Tibial nerve (tissue), 4 donors: Measurements from ENCODE around the gene REV3L. TPM values are rescaled to one million over a fixed set of nuclear protein-coding genes. Genes with fewer than 3 reads are reported as not detected.

Experiments used
- DNase-seq, 2 donors: peaks; one replicate each; pipeline ENCODE4 v3.0.0-alpha.2; 2019; ENCODE audit warnings: low spot score in 2 of 2
- H3K27ac ChIP-seq, 4 donors: fragments of 200-600 bp; sonication (generic) in 3 of 4; one replicate each; pipeline ENCODE4 v1.5.1; 2017 to 2019; ENCODE audit warnings: mild to moderate bottlenecking in 1 of 4
- H3K27me3 ChIP-seq, 2 donors: fragments of 200-600 bp; sonication (generic) in 1 of 2; one replicate each; pipeline versions ENCODE4 v1.5.1 to v1.6.0; 2017 to 2019
- H3K36me3 ChIP-seq, 3 donors: fragments of 200-600 bp; sonication (generic); one replicate each; pipeline ENCODE4 v1.5.1; 2018 to 2019
- H3K4me1 ChIP-seq, 4 donors: fragments of 200-600 bp; sonication (generic) in 3 of 4; one replicate each; pipeline ENCODE4 v1.5.1; 2017 to 2019
- H3K4me3 ChIP-seq, 4 donors: fragments of 200-600 bp; sonication (generic) in 3 of 4; one replicate each; pipeline ENCODE4 v1.5.1; 2017 to 2019; ENCODE audit warnings: mild to moderate bottlenecking in 1 of 4, moderate library complexity in 1 of 4
- H3K9me3 ChIP-seq, 4 donors: fragments of 200-600 bp; sonication (generic) in 3 of 4; one replicate each; pipeline ENCODE4 v1.5.1; 2017 to 2019
- EP300 ChIP-seq, 2 donors: sonication (generic); formaldehyde crosslinking; IDR thresholded peaks; one replicate each; pipeline ENCODE4 v1.6.1; 2017; ENCODE audit warnings: antibody characterized with exemption in 2 of 2, mild to moderate bottlenecking in 1 of 2
- POLR2A ChIP-seq, 2 donors: fragments of 450-650 bp; IDR thresholded peaks; one replicate each; pipeline ENCODE4 v1.6.1; 2017; ENCODE audit warnings: antibody characterized with exemption in 2 of 2, mild to moderate bottlenecking in 2 of 2, moderate library complexity in 2 of 2
- WGBS, 2 donors: methylation state at CpG; one replicate each; pipeline ENCODE4 v1.1.5; 2018; 5-methylcytosine and 5-hydroxymethylcytosine counted together
- total RNA-seq, 4 donors: library from RNA; depleted of rRNA; stranded (reverse); fragments of >200 nt; gene quantifications; one replicate each; pipeline ENCODE4 v1.1.0, GENCODE V29; 2016
- TF ChIP-seq, protein P1 (sequence below), 5 experiments: fragments of 200-600 bp in 3 of 5; fragments of 450-650 bp in 2 of 5; sonication (generic) in 3 of 5; IDR thresholded peaks; one replicate each; pipeline ENCODE4 v1.5.1; 2016 to 2019; ENCODE audit warnings: antibody characterized with exemption in 5 of 5, mild to moderate bottlenecking in 3 of 5, moderate library complexity in 2 of 5

Gene REV3L
- total RNA-seq, 4 donors from 2014 or later: 26.7 to 45.9 (median 34.1) TPM

DNA sequence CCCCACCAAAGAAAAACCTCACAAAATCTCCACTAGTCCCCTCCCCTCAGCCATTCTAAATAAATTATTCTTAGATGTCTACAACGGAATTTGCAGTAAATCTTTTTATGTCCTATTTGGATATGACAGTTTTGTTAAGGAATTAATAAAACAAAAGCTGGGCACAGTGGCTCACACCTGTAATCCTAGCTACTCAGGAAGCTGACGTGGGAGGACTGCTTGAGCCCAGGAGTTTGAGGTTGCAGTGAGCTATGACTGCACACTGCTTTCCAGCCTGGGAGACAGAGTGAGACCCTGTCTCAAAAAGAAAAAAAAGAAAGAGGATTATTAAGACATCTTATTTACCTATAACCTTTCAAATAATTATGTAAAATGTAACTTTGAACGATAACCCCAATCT lies 230.3 kb downstream of the REV3L start:
- H3K36me3 ChIP-seq: no peaks in the 10 kb centered on the region
- no peaks in the 10 kb centered on the region for H3K9me3 ChIP-seq
- DNase-seq: no peak
- no peaks in the 10 kb centered on the region for H3K4me1 ChIP-seq
- no peak overlapping the region for H3K27ac ChIP-seq
- TF ChIP-seq, protein P1, sequence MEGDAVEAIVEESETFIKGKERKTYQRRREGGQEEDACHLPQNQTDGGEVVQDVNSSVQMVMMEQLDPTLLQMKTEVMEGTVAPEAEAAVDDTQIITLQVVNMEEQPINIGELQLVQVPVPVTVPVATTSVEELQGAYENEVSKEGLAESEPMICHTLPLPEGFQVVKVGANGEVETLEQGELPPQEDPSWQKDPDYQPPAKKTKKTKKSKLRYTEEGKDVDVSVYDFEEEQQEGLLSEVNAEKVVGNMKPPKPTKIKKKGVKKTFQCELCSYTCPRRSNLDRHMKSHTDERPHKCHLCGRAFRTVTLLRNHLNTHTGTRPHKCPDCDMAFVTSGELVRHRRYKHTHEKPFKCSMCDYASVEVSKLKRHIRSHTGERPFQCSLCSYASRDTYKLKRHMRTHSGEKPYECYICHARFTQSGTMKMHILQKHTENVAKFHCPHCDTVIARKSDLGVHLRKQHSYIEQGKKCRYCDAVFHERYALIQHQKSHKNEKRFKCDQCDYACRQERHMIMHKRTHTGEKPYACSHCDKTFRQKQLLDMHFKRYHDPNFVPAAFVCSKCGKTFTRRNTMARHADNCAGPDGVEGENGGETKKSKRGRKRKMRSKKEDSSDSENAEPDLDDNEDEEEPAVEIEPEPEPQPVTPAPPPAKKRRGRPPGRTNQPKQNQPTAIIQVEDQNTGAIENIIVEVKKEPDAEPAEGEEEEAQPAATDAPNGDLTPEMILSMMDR (IDR thresholded peaks at IDR 0.05): no peak
- TF ChIP-seq EP300 (IDR thresholded peaks at IDR 0.05): no peak
- TF ChIP-seq POLR2A (IDR thresholded peaks at IDR 0.05): no peak
- WGBS, 2 donors: 80 to 83% methylated on average over 3 of the region's 3 CpGs
- no peak overlapping the region for H3K4me3 ChIP-seq
- H3K27me3 ChIP-seq: no peaks in the 10 kb centered on the region

DNA sequence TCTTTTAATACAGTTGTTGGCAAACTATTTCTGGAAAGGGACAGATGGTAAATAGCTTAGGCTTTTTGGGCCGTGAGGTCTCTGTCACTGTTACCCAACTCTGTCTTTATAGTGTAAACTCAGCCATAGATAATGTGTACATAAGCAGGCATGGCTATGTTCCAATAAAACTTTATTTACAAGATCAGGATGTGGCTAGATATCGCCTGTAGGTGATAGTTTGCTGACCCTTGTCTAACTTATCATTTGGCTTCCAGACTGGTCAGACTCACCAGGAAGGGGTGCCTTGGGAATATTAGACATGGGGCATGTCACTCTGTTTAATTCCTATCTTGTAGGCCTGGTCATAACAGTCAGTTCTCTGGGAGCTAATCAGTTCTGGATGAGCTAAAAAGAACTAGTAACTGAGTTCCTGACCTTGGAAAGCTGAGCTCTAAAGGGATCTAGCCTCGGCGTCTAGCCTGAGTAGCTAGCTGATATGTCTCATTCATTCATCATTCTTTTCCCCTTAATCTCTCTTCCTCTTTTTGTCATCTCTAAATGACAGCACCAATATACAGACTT lies 232.1 kb downstream of the REV3L start:
- Histone ChIP-seq H3K36me3 (no peaks in the 10 kb centered on the region), H3K9me3 (no peaks in the 10 kb centered on the region), H3K27ac (no peak overlapping the region), H3K4me1 (no peaks in the 10 kb centered on the region), H3K4me3 (no peak overlapping the region), H3K27me3 (no peaks in the 10 kb centered on the region)
- TF ChIP-seq EP300 (IDR thresholded peaks at IDR 0.05): no peak
- TF ChIP-seq, protein P1 (IDR thresholded peaks at IDR 0.05): no peak
- no peak for TF ChIP-seq POLR2A (IDR thresholded peaks at IDR 0.05)
- no peak for DNase-seq
- 63 to 69% methylated on average over 4 of the region's 4 CpGs for WGBS, 2 donors

Other genes with a start within 250 kb of the REV3L start
- gene TRAF3IP2, start 122.7 kb upstream of the REV3L start, total RNA-seq: 10 to 100 TPM; 17.2 to 30.6 (median 19.7) TPM